GM10248 (cell line): Measurements from ENCODE around the gene OR10R2.
"Not testable (repeated sequence)": the region's sequence is repeated elsewhere in the genome, so short reads cannot be mapped to it uniquely, and the experiment has no call there.

Source experiments
- CTCF ChIA-PET: fragments of 300-600 bp; sonication (Branson Sonifier 250); formaldehyde crosslinking; extraction: SDS; loops from one replicate; lab custom pipeline; 2021; ENCODE audit warnings: antibody characterized with exemption; lab: Yijun Ruan, JAX
- POLR2A ChIA-PET: fragments of 350-650 bp; sonication (Branson Sonifier 250); formaldehyde crosslinking; extraction: SDS; loops from one replicate; lab custom pipeline; 2020; ENCODE audit warnings: antibody characterized with exemption; lab: Yijun Ruan, JAX
- DNase-seq: peaks from one replicate; pipeline ENCODE4 v3.0.0; 2012; ENCODE audit errors: extremely low spot score
- TF ChIP-seq, protein P1 (sequence below): IDR thresholded peaks from 2 replicates; pipeline ENCODE4 v1.5.1; 2012; ENCODE audit warnings: mild to moderate bottlenecking, low read depth; ENCODE audit errors: extremely low read depth, missing control alignments, control extremely low read depth

The OR10R2 gene, protein sequence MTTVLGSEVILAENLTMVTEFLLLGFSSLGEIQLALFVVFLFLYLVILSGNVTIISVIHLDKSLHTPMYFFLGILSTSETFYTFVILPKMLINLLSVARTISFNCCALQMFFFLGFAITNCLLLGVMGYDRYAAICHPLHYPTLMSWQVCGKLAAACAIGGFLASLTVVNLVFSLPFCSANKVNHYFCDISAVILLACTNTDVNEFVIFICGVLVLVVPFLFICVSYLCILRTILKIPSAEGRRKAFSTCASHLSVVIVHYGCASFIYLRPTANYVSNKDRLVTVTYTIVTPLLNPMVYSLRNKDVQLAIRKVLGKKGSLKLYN

DNA sequence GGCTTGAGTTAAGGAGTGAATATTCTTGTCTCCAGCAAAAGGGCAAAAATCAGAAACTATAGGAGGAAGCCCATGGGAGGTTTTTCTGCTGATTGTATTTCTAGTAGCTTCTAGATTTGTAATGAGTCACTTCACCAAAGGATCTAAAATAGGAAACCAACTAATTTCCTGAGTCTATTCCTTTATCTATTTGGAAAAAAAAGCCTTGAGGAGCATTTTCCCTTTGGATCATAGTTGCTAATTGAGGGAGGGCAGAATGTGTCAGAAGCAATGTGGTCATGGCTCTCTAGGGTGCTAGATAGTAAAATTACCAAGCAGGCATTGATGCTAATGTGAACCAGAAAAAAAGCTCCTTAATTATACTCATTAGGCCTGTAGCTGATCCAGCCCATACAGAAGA, at the start of gene OR10R2:
Gene OR10R2 (plus strand): TSS at position 301 of the 400 bp plus-strand sequence. CDS start 106 bp downstream, outside the sequence.
- POLR2A ChIA-PET: no interaction called here
- CTCF ChIA-PET: interaction anchor here (1.2 kb wide), 1 partner anchor 17 kb away, joined by 3 read pairs; no protein-coding TSS in a partner anchor
- TF ChIP-seq, protein P1, sequence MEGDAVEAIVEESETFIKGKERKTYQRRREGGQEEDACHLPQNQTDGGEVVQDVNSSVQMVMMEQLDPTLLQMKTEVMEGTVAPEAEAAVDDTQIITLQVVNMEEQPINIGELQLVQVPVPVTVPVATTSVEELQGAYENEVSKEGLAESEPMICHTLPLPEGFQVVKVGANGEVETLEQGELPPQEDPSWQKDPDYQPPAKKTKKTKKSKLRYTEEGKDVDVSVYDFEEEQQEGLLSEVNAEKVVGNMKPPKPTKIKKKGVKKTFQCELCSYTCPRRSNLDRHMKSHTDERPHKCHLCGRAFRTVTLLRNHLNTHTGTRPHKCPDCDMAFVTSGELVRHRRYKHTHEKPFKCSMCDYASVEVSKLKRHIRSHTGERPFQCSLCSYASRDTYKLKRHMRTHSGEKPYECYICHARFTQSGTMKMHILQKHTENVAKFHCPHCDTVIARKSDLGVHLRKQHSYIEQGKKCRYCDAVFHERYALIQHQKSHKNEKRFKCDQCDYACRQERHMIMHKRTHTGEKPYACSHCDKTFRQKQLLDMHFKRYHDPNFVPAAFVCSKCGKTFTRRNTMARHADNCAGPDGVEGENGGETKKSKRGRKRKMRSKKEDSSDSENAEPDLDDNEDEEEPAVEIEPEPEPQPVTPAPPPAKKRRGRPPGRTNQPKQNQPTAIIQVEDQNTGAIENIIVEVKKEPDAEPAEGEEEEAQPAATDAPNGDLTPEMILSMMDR: no peak
- DNase-seq: no peak

DNA sequence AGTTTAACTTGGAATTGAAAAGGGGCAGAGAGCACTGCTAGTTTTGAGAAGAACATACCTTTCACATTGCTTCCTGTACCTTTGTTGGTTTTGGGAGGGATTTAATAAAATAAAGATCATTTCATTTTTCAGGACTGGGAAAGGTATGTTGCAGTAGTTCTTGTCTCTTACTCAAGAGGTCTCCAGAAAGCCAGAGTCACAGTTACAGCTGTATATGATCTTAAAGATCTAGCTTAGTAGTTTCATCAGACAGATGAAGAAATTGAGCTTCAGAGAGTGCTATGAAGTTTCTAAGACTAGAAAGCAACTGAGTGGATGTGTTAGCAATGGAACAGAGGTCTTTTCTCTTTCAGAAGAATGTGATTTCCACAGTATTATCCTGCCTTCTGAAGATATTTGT, 47.0 kb upstream of the OR10R2 start:
- CTCF ChIA-PET: interaction anchor here (0.9 kb wide), 1 partner anchor 18 kb away, joined by 3 read pairs; no protein-coding TSS in a partner anchor
- DNase-seq: no peak
- TF ChIP-seq, protein P1: no peak
- POLR2A ChIA-PET: no interaction called here

DNA sequence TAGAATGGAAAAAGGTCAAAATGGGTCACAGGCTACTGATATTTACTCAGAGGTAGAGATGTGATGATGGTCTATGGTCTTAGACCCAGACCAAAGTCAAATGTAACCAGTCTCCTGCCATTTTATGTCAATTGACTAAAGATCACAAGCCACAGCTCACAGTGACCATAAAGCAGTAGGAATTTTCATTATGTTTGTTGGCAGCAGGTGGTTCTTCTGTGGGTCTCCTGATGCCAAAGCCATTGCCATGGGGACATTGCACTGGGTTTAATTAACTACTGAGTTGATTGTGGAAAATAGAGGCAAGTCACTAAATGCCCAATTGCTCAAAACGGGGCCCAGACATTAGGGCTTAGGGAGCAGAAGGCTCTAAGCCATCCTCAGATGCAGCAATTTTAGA, 45.9 kb upstream of the OR10R2 start, which contains the start of gene OR10K2:
Gene OR10K2 (minus strand): TSS at position 101 of the 400 bp plus-strand sequence. CDS start 5,371 bp downstream, outside the sequence.
- DNase-seq: no peak
- TF ChIP-seq, protein P1: no peak
- ChIA-PET POLR2A (no interaction called here), CTCF (no interaction called here)

DNA sequence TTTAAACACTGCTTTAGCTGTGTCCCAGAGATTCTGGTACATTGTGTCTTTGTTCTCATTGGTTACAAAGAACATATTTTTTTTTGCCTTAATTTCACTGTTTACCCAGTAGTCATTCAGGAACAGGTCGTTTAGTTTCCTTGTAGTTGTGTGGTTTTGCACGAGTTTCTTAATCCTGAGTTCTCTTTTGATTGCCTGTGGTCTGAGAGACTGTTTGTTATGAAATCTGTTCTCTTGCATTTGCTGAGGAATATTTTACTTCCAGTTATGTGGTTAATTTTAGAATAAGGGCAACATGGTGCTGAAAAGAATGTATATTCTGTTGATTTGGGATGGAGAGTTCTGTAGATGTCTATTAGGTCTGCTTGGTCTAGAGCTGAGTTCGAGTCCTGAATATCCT, 41.9 kb upstream of the OR10R2 start:
- CTCF ChIA-PET, DNase-seq: not testable (repeated sequence)
- POLR2A ChIA-PET: interaction anchor here (0.6 kb wide), 1 partner anchor 109 kb away, joined by 3 read pairs; no protein-coding TSS in a partner anchor

DNA sequence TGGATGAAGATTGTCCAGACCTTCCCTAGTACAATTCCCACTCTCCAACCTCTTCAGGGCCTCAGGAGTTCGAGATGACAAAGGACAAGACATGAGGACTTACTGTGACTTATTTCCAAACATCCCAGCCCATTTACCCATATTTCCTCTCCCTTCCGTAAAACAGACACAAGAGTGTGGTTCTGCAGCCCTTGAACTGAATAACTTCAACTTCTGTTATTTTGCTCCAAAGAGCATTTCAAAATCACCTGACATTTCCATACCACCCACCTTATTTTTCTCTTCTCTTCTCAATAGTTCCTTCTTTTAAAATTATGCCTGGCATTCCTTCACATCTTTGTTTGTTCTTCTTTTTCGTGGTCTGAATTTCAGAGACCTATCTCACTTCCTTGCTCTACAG, 37.3 kb upstream of the OR10R2 start:
- ChIA-PET POLR2A (no interaction called here), CTCF (no interaction called here)
- DNase-seq: no peak
- TF ChIP-seq, protein P1: no peak

DNA sequence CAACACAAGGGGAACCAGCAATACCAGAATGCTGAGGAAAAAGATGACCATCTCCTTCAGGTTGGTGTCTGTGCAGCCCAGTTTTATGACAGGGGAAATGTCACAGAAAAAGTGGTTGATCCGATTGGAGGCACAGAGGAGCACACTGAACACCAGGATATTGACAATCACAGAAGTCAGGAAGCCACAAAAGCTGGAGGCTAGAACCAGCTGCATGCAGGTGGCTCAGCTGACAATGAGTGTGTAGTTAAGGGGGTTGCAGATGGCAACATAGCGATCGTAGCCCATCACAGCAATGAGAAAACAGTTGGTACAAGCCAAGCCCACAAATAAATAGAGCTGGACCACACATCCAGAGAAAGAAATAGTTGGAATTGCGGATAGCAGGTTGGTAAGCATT, 26.6 kb upstream of the OR10R2 start:
- CTCF ChIA-PET: no interaction called here
- TF ChIP-seq, protein P1: no peak
- no peak for DNase-seq
- POLR2A ChIA-PET: no interaction called here

DNA sequence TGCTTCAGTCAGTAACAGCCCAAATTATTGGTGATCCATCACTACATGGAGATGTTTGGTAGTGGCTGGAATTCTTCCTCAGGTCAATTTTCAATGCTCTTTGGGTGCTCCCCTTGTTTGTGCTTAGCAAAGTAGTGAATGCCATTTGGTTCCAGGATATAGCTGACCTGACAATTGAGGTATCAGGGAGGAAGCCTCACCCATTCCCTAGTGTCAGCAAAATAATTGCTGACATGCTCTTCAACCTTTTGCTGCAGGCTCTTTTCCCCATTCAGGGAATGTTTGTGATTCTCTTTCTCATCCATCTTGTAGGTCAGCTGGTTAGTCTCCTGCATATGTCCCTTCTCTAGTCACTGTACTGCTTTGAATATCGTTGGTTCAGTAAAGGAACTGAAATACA, 17.5 kb upstream of the OR10R2 start:
- TF ChIP-seq, protein P1: no peak
- CTCF ChIA-PET: no interaction called here
- POLR2A ChIA-PET: no interaction called here
- no peak for DNase-seq
